CD14-positive monocyte (primary cell): ENCODE measurements around the gene PPRC1. TPM values are rescaled to one million over a fixed set of nuclear protein-coding genes. Genes with fewer than 3 reads are reported as not detected.

Experiments
- DNase-seq, 3 donors: peaks; one replicate each; pipeline ENCODE4 v3.0.0-alpha.2; 2011 to 2022
- H2AFZ ChIP-seq: 2 replicates; pipeline ENCODE4 v1.6.0; 2012; ENCODE audit warnings: mild to moderate bottlenecking, low read depth, low read length, inconsistent platforms; ENCODE audit not compliant: insufficient read depth, poor library complexity, severe bottlenecking
- H3K27ac ChIP-seq, 2 donors: 1 replicate in 1 of 2; 2 replicates in 1 of 2; pipeline ENCODE4 v1.5.1; 2012 to 2013; ENCODE audit warnings: low read length in 2 of 2, control low read depth in 1 of 2, inconsistent platforms in 1 of 2, low read depth in 1 of 2, mild to moderate bottlenecking in 1 of 2
- H3K27me3 ChIP-seq, 2 donors: one replicate each; pipeline versions ENCODE4 v1.6.0 to v1.6.1; 2011 to 2013; ENCODE audit warnings: low read length in 2 of 2; ENCODE audit not compliant: control insufficient read depth in 2 of 2, insufficient read depth in 2 of 2
- H3K36me3 ChIP-seq, 2 donors: replicated peaks in 1 of 2; 1 replicate in 1 of 2; 2 replicates in 1 of 2; pipeline versions ENCODE4 v1.5.1 to v1.6.1; 2012 to 2013; ENCODE audit warnings: low read length in 2 of 2, control low read depth in 1 of 2, inconsistent platforms in 1 of 2, mild to moderate bottlenecking in 1 of 2; ENCODE audit not compliant: insufficient read depth in 2 of 2, control insufficient read depth in 1 of 2
- H3K4me1 ChIP-seq, 2 donors: 1 replicate in 1 of 2; 2 replicates in 1 of 2; pipeline versions ENCODE4 v1.5.1 to v1.6.1; 2012 to 2013; ENCODE audit warnings: low read length in 2 of 2, control low read depth in 1 of 2, inconsistent platforms in 1 of 2, mild to moderate bottlenecking in 1 of 2, moderate library complexity in 1 of 2; ENCODE audit not compliant: insufficient read depth in 2 of 2, control insufficient read depth in 1 of 2
- H3K4me2 ChIP-seq: replicated peaks from 2 replicates; pipeline ENCODE3; 2012; ENCODE audit warnings: low read length, moderate library complexity, mild to moderate bottlenecking; ENCODE audit not compliant: poor library complexity, severe bottlenecking; ENCODE audit errors: extremely low read depth
- H3K4me3 ChIP-seq, 3 experiments: fragments of 200-600 bp in 1 of 3; sonication (generic) in 1 of 3; replicated peaks in 1 of 3; 1 replicate in 2 of 3; 2 replicates in 1 of 3; pipeline ENCODE4 v1.5.1; 2011 to 2013; ENCODE audit warnings: low read length in 3 of 3, mild to moderate bottlenecking in 3 of 3, control low read depth in 2 of 3, low read depth in 2 of 3, inconsistent platforms in 1 of 3, moderate library complexity in 1 of 3
- H3K79me2 ChIP-seq: 2 replicates; pipeline ENCODE4 v1.6.0; 2012; ENCODE audit warnings: mild to moderate bottlenecking, control low read depth, inconsistent platforms, low read length, moderate library complexity; ENCODE audit not compliant: insufficient read depth
- H3K9ac ChIP-seq: 2 replicates; pipeline ENCODE4 v1.6.0; 2017; ENCODE audit warnings: low read length, mild to moderate bottlenecking; ENCODE audit not compliant: insufficient read depth, poor library complexity, severe bottlenecking
- H3K9me3 ChIP-seq, 2 donors: replicated peaks in 1 of 2; 1 replicate in 1 of 2; 2 replicates in 1 of 2; pipeline versions ENCODE4 v1.5.1 to v1.6.1; 2012 to 2013; ENCODE audit warnings: low read length in 2 of 2, control low read depth in 1 of 2; ENCODE audit not compliant: control insufficient read depth in 1 of 2, insufficient read depth in 1 of 2
- H4K20me1 ChIP-seq: 2 replicates; pipeline ENCODE4 v1.6.0; 2012; ENCODE audit warnings: mild to moderate bottlenecking, low read length, control low read depth, moderate library complexity; ENCODE audit not compliant: insufficient read depth
- H3K27ac Mint-ChIP-seq, 7 donors: one replicate each; pipeline ENCODE4 v1.8.0; 2020; ENCODE audit warnings: mild to moderate bottlenecking in 7 of 7, mixed read lengths in 7 of 7, moderate library complexity in 6 of 7, inconsistent platforms in 2 of 7
- H3K27me3 Mint-ChIP-seq, 3 donors: one replicate each; pipeline ENCODE4 v1.8.0; 2021 to 2022; ENCODE audit warnings: low read depth in 3 of 3, mild to moderate bottlenecking in 3 of 3, mixed read lengths in 3 of 3, moderate library complexity in 3 of 3, inconsistent platforms in 1 of 3
- H3K36me3 Mint-ChIP-seq, 2 donors: one replicate each; pipeline ENCODE4 v1.8.0; 2020; ENCODE audit warnings: mixed read lengths in 2 of 2, inconsistent platforms in 1 of 2, mild to moderate bottlenecking in 1 of 2
- H3K4me1 Mint-ChIP-seq: one replicate; pipeline ENCODE4 v1.8.0; 2020; ENCODE audit warnings: mild to moderate bottlenecking, mixed read lengths
- H3K4me3 Mint-ChIP-seq, 2 donors: one replicate each; pipeline ENCODE4 v1.8.0; 2020; ENCODE audit warnings: mild to moderate bottlenecking in 2 of 2, mixed read lengths in 2 of 2, moderate library complexity in 1 of 2
- H3K9me3 Mint-ChIP-seq, 7 donors: one replicate each; pipeline ENCODE4 v1.8.0; 2020 to 2022; ENCODE audit warnings: mixed read lengths in 7 of 7, mild to moderate bottlenecking in 6 of 7, moderate library complexity in 6 of 7, inconsistent platforms in 2 of 7
- WGBS: methylation state at CpG from one replicate; pipeline ENCODE4 v1.1.5; 2013; ENCODE audit warnings: missing lambda C conversion rate; ENCODE audit not compliant: insufficient coverage; 5-methylcytosine and 5-hydroxymethylcytosine counted together
- intact Hi-C, 2 donors: fragments of 100-400 bp; cut with micrococcal nuclease; formaldehyde crosslinking; loops; one replicate each; pipeline versions ENCODE4 v1.15.0 to v1.15.1; 2023
- polyA plus RNA-seq, 3 donors: library from polyadenylated mRNA; depleted of rRNA in 1 of 3; unstranded in 2 of 3; stranded (reverse) in 1 of 3; fragments of 300-500 nt in 2 of 3; fragments of >200 nt in 1 of 3; fragmentation: Illumina TruSeq in 2 of 3; gene quantifications; 1 replicate in 2 of 3; 2 replicates in 1 of 3; pipeline ENCODE4 v1.2.3, GENCODE V29; 2012 to 2021
- TF ChIP-seq, protein P1 (sequence below): fragments of 200-600 bp; IDR thresholded peaks from one replicate; pipeline ENCODE4 v1.8.0; 2022; ENCODE audit warnings: antibody characterized with exemption, mild to moderate bottlenecking

Gene PPRC1
- polyA plus RNA-seq, 3 donors = 1.1 to 15.6 (median 2.5) TPM

DNA sequence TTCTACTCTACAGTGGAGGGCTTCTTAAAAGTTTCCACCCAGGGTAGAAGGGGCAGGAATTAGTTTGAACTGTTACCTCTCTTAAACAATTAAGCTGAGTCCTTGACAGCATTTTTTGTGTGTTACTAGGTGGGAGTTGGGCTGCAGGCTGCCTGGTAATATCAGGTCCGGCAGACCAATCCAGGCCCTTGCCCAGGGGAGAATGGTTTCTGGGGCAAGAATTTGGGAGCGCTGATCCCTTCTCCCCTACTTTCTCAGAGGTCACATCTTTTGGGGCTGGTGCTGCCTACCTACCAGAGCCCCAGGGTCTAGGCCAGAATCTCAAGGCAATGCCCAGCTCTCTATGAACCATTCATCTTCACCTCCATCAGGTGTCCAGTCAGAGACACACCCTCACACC is 1.6 kb downstream of the PPRC1 start:
- H4K20me1 ChIP-seq = peaks cover 51% of the 10 kb centered on the region
- H3K27me3 ChIP-seq = no peaks in the 10 kb centered on the region
- H3K4me3 Mint-ChIP-seq = peak overlapping the region; percentile 95
- peak overlapping the region; percentile 97 for H3K4me2 ChIP-seq
- peaks cover 16 to 25% of the 10 kb centered on the region in 2 donors for H3K4me1 ChIP-seq
- peaks cover 22% of the 10 kb centered on the region in 2 donors for H3K36me3 ChIP-seq
- H3K27ac Mint-ChIP-seq = peak overlapping the region in 6 of 7 donors; percentile 22 to 97 (median 94)
- no CpG with 5 or more reads among the region's 2 CpGs for WGBS
- peaks cover 24% of the 10 kb centered on the region for H3K4me1 Mint-ChIP-seq
- no peak for DNase-seq
- H3K27ac ChIP-seq = peak overlapping the region in 1 of 2 donors; percentile 90
- H2AFZ ChIP-seq = no peak overlapping the region
- peak overlapping the region; percentile 93 for H3K9ac ChIP-seq
- peaks cover 21 to 24% of the 10 kb centered on the region in 2 donors for H3K36me3 Mint-ChIP-seq
- H3K27me3 Mint-ChIP-seq = peaks cover 0 to 2% (median 0%) of the 10 kb centered on the region in 3 donors
- intact Hi-C loops = loop anchor here (5.0 to 10.0 kb wide), 2 partner anchors 77 to 370 kb away; partner anchors contain the start of genes ACTR1A (in 2 of the 2), SUFU (in 2 of the 2) and ARMH3 (in 1 of the 2)
- TF ChIP-seq, protein P1, sequence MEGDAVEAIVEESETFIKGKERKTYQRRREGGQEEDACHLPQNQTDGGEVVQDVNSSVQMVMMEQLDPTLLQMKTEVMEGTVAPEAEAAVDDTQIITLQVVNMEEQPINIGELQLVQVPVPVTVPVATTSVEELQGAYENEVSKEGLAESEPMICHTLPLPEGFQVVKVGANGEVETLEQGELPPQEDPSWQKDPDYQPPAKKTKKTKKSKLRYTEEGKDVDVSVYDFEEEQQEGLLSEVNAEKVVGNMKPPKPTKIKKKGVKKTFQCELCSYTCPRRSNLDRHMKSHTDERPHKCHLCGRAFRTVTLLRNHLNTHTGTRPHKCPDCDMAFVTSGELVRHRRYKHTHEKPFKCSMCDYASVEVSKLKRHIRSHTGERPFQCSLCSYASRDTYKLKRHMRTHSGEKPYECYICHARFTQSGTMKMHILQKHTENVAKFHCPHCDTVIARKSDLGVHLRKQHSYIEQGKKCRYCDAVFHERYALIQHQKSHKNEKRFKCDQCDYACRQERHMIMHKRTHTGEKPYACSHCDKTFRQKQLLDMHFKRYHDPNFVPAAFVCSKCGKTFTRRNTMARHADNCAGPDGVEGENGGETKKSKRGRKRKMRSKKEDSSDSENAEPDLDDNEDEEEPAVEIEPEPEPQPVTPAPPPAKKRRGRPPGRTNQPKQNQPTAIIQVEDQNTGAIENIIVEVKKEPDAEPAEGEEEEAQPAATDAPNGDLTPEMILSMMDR = no peak
- no peaks in the 10 kb centered on the region for H3K9me3 Mint-ChIP-seq
- no peaks in the 10 kb centered on the region for H3K9me3 ChIP-seq
- H3K79me2 ChIP-seq = peaks cover 63% of the 10 kb centered on the region
- peak overlapping the region in 1 of 3 experiments; percentile 98 for H3K4me3 ChIP-seq

DNA sequence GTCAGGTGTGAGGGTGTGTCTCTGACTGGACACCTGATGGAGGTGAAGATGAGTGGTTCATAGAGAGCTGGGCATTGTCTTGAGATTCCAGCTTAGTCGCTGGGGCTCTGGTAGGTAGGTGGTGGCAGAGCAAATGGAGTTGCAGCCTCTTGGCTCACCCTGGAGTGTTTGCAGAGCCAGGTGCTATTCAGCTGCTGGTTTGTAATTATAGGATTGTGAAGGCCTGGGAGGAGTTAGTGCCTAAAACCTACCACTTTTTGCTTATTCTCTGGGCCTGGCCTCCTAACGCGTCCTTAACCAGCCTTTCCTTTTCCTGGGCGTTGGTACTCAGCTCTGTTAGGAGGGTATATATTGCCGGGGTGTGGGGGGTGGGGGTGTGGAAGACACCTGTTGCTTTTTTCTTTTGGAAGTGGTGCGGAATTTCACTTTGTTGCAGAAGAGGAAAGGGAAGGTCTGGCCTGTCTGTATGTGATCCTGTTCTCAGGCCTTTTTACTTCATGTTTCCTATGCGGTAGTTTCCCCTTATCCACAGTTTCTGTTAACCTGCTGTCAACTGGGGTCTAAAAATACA is 3.2 kb downstream of the PPRC1 start:
- Mint-ChIP-seq H3K4me3 (no peak overlapping the region), H3K27me3 (peaks cover 0 to 2% (median 0%) of the 10 kb centered on the region in 3 donors), H3K27ac (peak overlapping the region in 5 of 7 donors; percentile 3 to 42 (median 35)), H3K9me3 (no peaks in the 10 kb centered on the region), H3K36me3 (peaks cover 37 to 40% of the 10 kb centered on the region in 2 donors), H3K4me1 (peaks cover 24% of the 10 kb centered on the region)
- peaks cover 38% of the 10 kb centered on the region in 2 donors for H3K36me3 ChIP-seq
- peaks cover 78% of the 10 kb centered on the region for H3K79me2 ChIP-seq
- no peak overlapping the region for H3K4me3 ChIP-seq
- TF ChIP-seq, protein P1 = no peak
- no peak overlapping the region for H3K27ac ChIP-seq
- no peak for DNase-seq
- no peaks in the 10 kb centered on the region for H3K27me3 ChIP-seq
- H3K4me1 ChIP-seq = peaks cover 16 to 25% of the 10 kb centered on the region in 2 donors
- WGBS = 100% methylated on average over 1 of the region's 7 CpGs
- peaks cover 53% of the 10 kb centered on the region for H4K20me1 ChIP-seq
- no peak overlapping the region for H3K9ac ChIP-seq
- no peaks in the 10 kb centered on the region for H3K9me3 ChIP-seq
- no peak overlapping the region for H3K4me2 ChIP-seq
- H2AFZ ChIP-seq = no peak overlapping the region
- intact Hi-C loops = loop anchor here (10.0 kb wide), 1 partner anchor 369 kb away; the partner anchor contains the start of genes ACTR1A (in 2 of the 2) and SUFU (in 2 of the 2)
